Endodermal cell (in vitro differentiated cells): ENCODE data around the gene EFNA5. TPM values are rescaled to one million over a fixed set of nuclear protein-coding genes. Genes with fewer than 3 reads are reported as not detected.

Experiments
- DNase-seq: peaks from one replicate; pipeline ENCODE4 v3.0.0-alpha.2; 2017
- H3K27ac ChIP-seq: 2 replicates; pipeline ENCODE4 v1.5.1; 2013; ENCODE audit warnings: mild to moderate bottlenecking, low read depth, low read length, moderate library complexity
- H3K27me3 ChIP-seq: 2 replicates; pipeline ENCODE4 v1.6.1; 2013; ENCODE audit warnings: mild to moderate bottlenecking, low read length, moderate library complexity; ENCODE audit not compliant: insufficient read depth, control insufficient read depth, poor library complexity, severe bottlenecking
- H3K36me3 ChIP-seq: 2 replicates; pipeline ENCODE4 v1.7.0; 2013; ENCODE audit warnings: mild to moderate bottlenecking, low read length, moderate library complexity; ENCODE audit not compliant: control insufficient read depth, insufficient read depth
- H3K4me1 ChIP-seq: one replicate; pipeline ENCODE4 v1.7.0; 2013; ENCODE audit warnings: low read length; ENCODE audit not compliant: control insufficient read depth, insufficient read depth
- H3K4me3 ChIP-seq: 2 replicates; pipeline ENCODE4 v1.5.1; 2013; ENCODE audit warnings: mild to moderate bottlenecking, low read length, moderate library complexity
- H3K9ac ChIP-seq: 2 replicates; pipeline ENCODE4 v1.6.1; 2013; ENCODE audit warnings: mild to moderate bottlenecking, low read length, moderate library complexity; ENCODE audit not compliant: poor library complexity, severe bottlenecking; ENCODE audit errors: extremely low read depth
- H3K9me3 ChIP-seq: 2 replicates; pipeline ENCODE4 v1.6.1; 2013; ENCODE audit warnings: mild to moderate bottlenecking, low read length, moderate library complexity; ENCODE audit not compliant: control insufficient read depth
- H3K27ac Mint-ChIP-seq: 2 replicates; pipeline ENCODE4 v1.8.0; 2020; ENCODE audit warnings: mixed read lengths
- H3K27me3 Mint-ChIP-seq: 2 replicates; pipeline ENCODE4 v1.8.0; 2021; ENCODE audit warnings: mild to moderate bottlenecking, mixed read lengths; ENCODE audit not compliant: insufficient read depth
- H3K36me3 Mint-ChIP-seq: 2 replicates; pipeline ENCODE4 v1.8.0; 2020; ENCODE audit warnings: low read depth, mixed read lengths
- H3K4me1 Mint-ChIP-seq: 2 replicates; pipeline ENCODE4 v1.8.0; 2020; ENCODE audit warnings: mixed read lengths
- H3K4me3 Mint-ChIP-seq: 2 replicates; pipeline ENCODE4 v1.8.0; 2020; ENCODE audit warnings: mild to moderate bottlenecking, moderate library complexity, mixed read lengths
- H3K9me3 Mint-ChIP-seq: 2 replicates; pipeline ENCODE4 v1.8.0; 2020; ENCODE audit warnings: mild to moderate bottlenecking, mixed read lengths
- CTCF ChIP-seq: fragments of 200-600 bp; sonication (generic); conservative IDR thresholded peaks from 2 replicates; pipeline ENCODE4 v1.5.0; 2021; ENCODE audit warnings: antibody characterized with exemption, mild to moderate bottlenecking
- WGBS, 2 experiments: methylation state at CpG; one replicate each; pipeline versions ENCODE4 v1.1.5 to v1.1.7; 2013; ENCODE audit warnings: missing lambda C conversion rate in 2 of 2, mixed read lengths in 1 of 2; ENCODE audit not compliant: insufficient coverage in 1 of 2, insufficient read length in 1 of 2; 5-methylcytosine and 5-hydroxymethylcytosine counted together
- total RNA-seq, 2 donors: library from RNA; stranded (reverse); fragmentation: NEBNext Ultra II Directional in 1 of 2; extraction: Animal tissue kit (Norgen Biotek cat#: 25700) in 1 of 2; gene quantifications; 2 replicates in 1 of 2; 3 replicates in 1 of 2; pipeline ENCODE4 v1.2.1, GENCODE V29; 2021

The EFNA5 gene
- total RNA-seq, 2 donors from 2014 or later, result 53.3 to 63.1 TPM

GRCh38 chr5:107668154-107669095 is 2.3 kb downstream of the EFNA5 start:
- H3K4me1 ChIP-seq, result peaks cover 3% of the 10 kb centered on the region
- no peaks in the 10 kb centered on the region for H3K9me3 ChIP-seq
- no peak overlapping the region for H3K27ac ChIP-seq
- peaks cover 17% of the 10 kb centered on the region for H3K36me3 ChIP-seq
- DNase-seq, result peak; percentile 67
- H3K4me3 Mint-ChIP-seq, result peak overlapping the region; percentile 81
- peak overlapping the region; percentile 92 for H3K4me3 ChIP-seq
- peaks cover 16% of the 10 kb centered on the region for H3K27me3 Mint-ChIP-seq
- no peaks in the 10 kb centered on the region for H3K27me3 ChIP-seq
- TF ChIP-seq CTCF, result peak; percentile 54
- H3K9ac ChIP-seq, result peak overlapping the region; percentile 78
- 13 to 15% methylated on average over 3 to 11 of the region's 11 CpGs for WGBS, 2 experiments
- no peaks in the 10 kb centered on the region for H3K9me3 Mint-ChIP-seq
- H3K36me3 Mint-ChIP-seq, result peaks cover 6% of the 10 kb centered on the region
- peaks cover 29% of the 10 kb centered on the region for H3K4me1 Mint-ChIP-seq
- peak overlapping the region; percentile 92 for H3K27ac Mint-ChIP-seq

- peak overlapping the region; percentile 92 for H3K4me3 ChIP-seq
- 86% methylated on average over 3 of the region's 3 CpGs; no CpG with 5 or more reads in 1 of the 2 experiments for WGBS, 2 experiments
Measured at GRCh38 chr5:107666051-107666655, 4.6 kb downstream of the EFNA5 start.

More at GRCh38 chr5:107666051-107666655, 4.6 kb downstream of the EFNA5 start:
- no peak overlapping the region for H3K27ac ChIP-seq
- Mint-ChIP-seq H3K9me3 (no peaks in the 10 kb centered on the region), H3K27me3 (peaks cover 14% of the 10 kb centered on the region), H3K27ac (no peak overlapping the region), H3K4me3 (no peak overlapping the region), H3K36me3 (peaks cover 12% of the 10 kb centered on the region), H3K4me1 (peaks cover 29% of the 10 kb centered on the region)
- H3K27me3 ChIP-seq, result no peaks in the 10 kb centered on the region
- TF ChIP-seq CTCF, result no peak
- H3K9ac ChIP-seq, result no peak overlapping the region
- H3K36me3 ChIP-seq, result peaks cover 31% of the 10 kb centered on the region
- H3K4me1 ChIP-seq, result peaks cover 3% of the 10 kb centered on the region
- no peaks in the 10 kb centered on the region for H3K9me3 ChIP-seq
- no peak for DNase-seq
